Heart left ventricle (tissue), 16 donors: Measurements from ENCODE around the gene LACRT. TPM values are rescaled to one million over a fixed set of nuclear protein-coding genes. Genes with fewer than 3 reads are reported as not detected.

Experiments used
- ATAC-seq, 4 donors: fragments of 200-7000 bp; cut with Tn5 transposase; one replicate each; pipeline ENCODE4 v1.9.1; 2020 to 2022; ENCODE audit warnings: moderate library complexity in 4 of 4, mild to moderate bottlenecking in 3 of 4, moderate number of reproducible peaks in 1 of 4
- DNase-seq, 5 donors: peaks; one replicate each; pipeline ENCODE4 v3.0.0-alpha.2; 2020
- H3K27ac ChIP-seq, 12 donors: fragments of 200-600 bp; sonication (generic) in 4 of 12; one replicate each; pipeline versions ENCODE4 v1.5.0 to v1.8.0; 2016 to 2022; ENCODE audit warnings: mild to moderate bottlenecking in 2 of 12
- H3K27me3 ChIP-seq, 9 donors: fragments of 200-600 bp; sonication (generic) in 2 of 9; one replicate each; pipeline versions ENCODE4 v1.5.1 to v1.8.0; 2016 to 2022; ENCODE audit warnings: mild to moderate bottlenecking in 3 of 9
- H3K36me3 ChIP-seq, 9 donors: fragments of 200-600 bp; sonication (generic) in 2 of 9; one replicate each; pipeline versions ENCODE4 v1.5.0 to v1.8.0; 2018 to 2022; ENCODE audit warnings: mild to moderate bottlenecking in 2 of 9
- H3K4me1 ChIP-seq, 12 donors: fragments of 200-600 bp; sonication (generic) in 4 of 12; one replicate each; pipeline versions ENCODE4 v1.5.0 to v1.8.0; 2016 to 2022; ENCODE audit warnings: mild to moderate bottlenecking in 3 of 12
- H3K4me3 ChIP-seq, 12 donors: fragments of 200-600 bp; sonication (generic) in 4 of 12; one replicate each; pipeline versions ENCODE4 v1.5.0 to v1.8.0; 2017 to 2022; ENCODE audit warnings: mild to moderate bottlenecking in 9 of 12, moderate library complexity in 4 of 12
- H3K9me3 ChIP-seq, 12 donors: fragments of 200-600 bp; sonication (generic) in 4 of 12; one replicate each; pipeline versions ENCODE4 v1.5.0 to v1.8.0; 2016 to 2022; ENCODE audit warnings: mild to moderate bottlenecking in 1 of 12
- CTCF ChIP-seq, 12 donors: fragments of 200-600 bp; sonication (generic) in 4 of 12; IDR thresholded peaks; one replicate each; pipeline versions ENCODE4 v1.5.0 to v1.8.0; 2018 to 2022; ENCODE audit warnings: antibody characterized with exemption in 12 of 12, mild to moderate bottlenecking in 5 of 12
- POLR2A ChIP-seq, 2 donors: fragments of 450-650 bp; IDR thresholded peaks; one replicate each; pipeline ENCODE4 v1.6.1; 2017; ENCODE audit warnings: antibody characterized with exemption in 2 of 2, mild to moderate bottlenecking in 2 of 2, moderate library complexity in 2 of 2
- WGBS, 4 donors: extraction: QIAGEN DNeasy Blood & Tissue Kit in 2 of 4; methylation state at CpG; one replicate each; pipeline versions ENCODE4 v1.1.5 to v1.1.7; 2013 to 2018; 5-methylcytosine and 5-hydroxymethylcytosine counted together
- intact Hi-C, 10 donors: fragments of 100-400 bp; cut with DNase I; formaldehyde crosslinking; loops; one replicate each; pipeline versions ENCODE4 v1.11.1 to v1.14.2; 2022
- polyA plus RNA-seq, 2 donors: library from polyadenylated mRNA; stranded (reverse); fragments of 200-250 nt; gene quantifications; one replicate each; pipeline ENCODE4 v1.2.3, GENCODE V29; 2013
- total RNA-seq, 9 donors: library from RNA; depleted of rRNA in 2 of 9; stranded (reverse); fragments of >200 nt in 2 of 9; fragmentation: NEBNext Ultra II Directional in 3 of 9; extraction: Animal tissue kit (Norgen Biotek cat#: 25700) in 3 of 9; gene quantifications; one replicate each; pipeline versions ENCODE4 v1.1.0 to v1.2.4, GENCODE V29; 2016 to 2023
- donor health status: ischemic (EF 13 %, LVEDD 7.1; RV severe dilation, severe dysfunction).
- donor health status: healthy with polysubstance abuse.
- donor health status: DM: no; HTN: yes; CAD: no.
- donor health status: DM: no; HTN: no; CAD: no.
- donor health status: ischemic (EF 25% LVEDD 6.9; RV normal size, moderate dysfunction).
- donor health status: ischemic (EF 25% LVEDD 5.7; RV mildly dilated, moderate dysfunction).
- donor health status: healthy.
- donor health status: DM: yes; HTN: yes; CAD: no.
- donor health status: ischemic (EF 35%, LVEDD 5.7; RV mildly dilated, moderate dysfunction).
- donor health status: nonischemic (EF 11% LVEDD 7.7; RV severe dilation, severe dysfunction).
- donor health status: DM: yes; HTN: yes; CAD: no.
- donor health status: PGD.
- donor health status: ischemic (EF 29% LVEDD 5.4; RV normal size, mild dysfunction).
- donor health status: nonischemic (EF 23%, LVEDD 6.1; RV moderate dilation, normal function).

The LACRT gene
- total and polyA plus RNA-seq, 11 donors: not detected

- H3K27me3 ChIP-seq: peaks cover 0 to 20% (median 0%) of the 10 kb centered on the region in 9 donors
- no peak for TF ChIP-seq CTCF (IDR thresholded peaks at IDR 0.05)
- no peak for TF ChIP-seq POLR2A (IDR thresholded peaks at IDR 0.05)
- H3K4me1 ChIP-seq: no peaks in the 10 kb centered on the region
- 66 to 74% (median 71%) methylated on average over 6 of the region's 6 CpGs for WGBS, 4 donors
- ATAC-seq: no peak
- H3K27ac ChIP-seq: no peak overlapping the region
- intact Hi-C loops: no loop called here
- H3K36me3 ChIP-seq: no peaks in the 10 kb centered on the region
- no peaks in the 10 kb centered on the region for H3K9me3 ChIP-seq
- no peak overlapping the region for H3K4me3 ChIP-seq
- DNase-seq: no peak
These were observed 17.6 kb downstream of the LACRT start for GRCh38 chr12:54616933-54617680.

- H3K4me3 ChIP-seq: no peak overlapping the region
- H3K27ac ChIP-seq: no peak overlapping the region
- no peaks in the 10 kb centered on the region for H3K9me3 ChIP-seq
- intact Hi-C loops: no loop called here
- DNase-seq: no peak
- WGBS, 4 donors: 40 to 71% (median 53%) methylated on average over 1 of the region's 1 CpG
- ATAC-seq: no peak
- TF ChIP-seq CTCF (IDR thresholded peaks at IDR 0.05) (no peak), POLR2A (IDR thresholded peaks at IDR 0.05) (no peak)
- no peaks in the 10 kb centered on the region for H3K4me1 ChIP-seq
- H3K36me3 ChIP-seq: no peaks in the 10 kb centered on the region
- H3K27me3 ChIP-seq: peaks cover 0 to 25% (median 0%) of the 10 kb centered on the region in 9 donors
These were observed 22.4 kb downstream of the LACRT start for GRCh38 chr12:54612225-54612750.

- H3K27ac ChIP-seq: no peak overlapping the region
- no peak for ATAC-seq
- no peak for TF ChIP-seq POLR2A (IDR thresholded peaks at IDR 0.05)
- no peak for TF ChIP-seq CTCF (IDR thresholded peaks at IDR 0.05)
- H3K27me3 ChIP-seq: peaks cover 0 to 25% (median 0%) of the 10 kb centered on the region in 9 donors
- DNase-seq: no peak
- intact Hi-C loops: no loop called here
- no peaks in the 10 kb centered on the region for H3K9me3 ChIP-seq
- 49 to 77% (median 71%) methylated on average over 3 of the region's 3 CpGs for WGBS, 4 donors
- no peak overlapping the region for H3K4me3 ChIP-seq
- H3K36me3 ChIP-seq: no peaks in the 10 kb centered on the region
- no peaks in the 10 kb centered on the region for H3K4me1 ChIP-seq
These were observed 23.0 kb downstream of the LACRT start for GRCh38 chr12:54611715-54612149.

- no peaks in the 10 kb centered on the region for H3K36me3 ChIP-seq
- H3K4me3 ChIP-seq: no peak overlapping the region
- no peaks in the 10 kb centered on the region for H3K4me1 ChIP-seq
- WGBS, 4 donors: 73 to 88% (median 80%) methylated on average over 2 of the region's 2 CpGs
- peaks cover 0 to 12% (median 0%) of the 10 kb centered on the region in 9 donors for H3K27me3 ChIP-seq
- no peak for ATAC-seq
- no peaks in the 10 kb centered on the region for H3K9me3 ChIP-seq
- no peak for TF ChIP-seq CTCF (IDR thresholded peaks at IDR 0.05)
- no peak for TF ChIP-seq POLR2A (IDR thresholded peaks at IDR 0.05)
- H3K27ac ChIP-seq: no peak overlapping the region
- no peak for DNase-seq
- intact Hi-C loops: loop anchor here in 2 of 10 donors (10.0 kb wide), 1 partner anchor 346 kb away; no protein-coding TSS in a partner anchor
These were observed 25.9 kb downstream of the LACRT start for GRCh38 chr12:54608769-54609168.
